K562 (cell line): ENCODE data around the gene LAMA3. TPM values are rescaled to one million over a fixed set of nuclear protein-coding genes. Genes with fewer than 3 reads are reported as not detected.

Experiments used
- FOXK1 ChIP-seq: sonication (generic); formaldehyde crosslinking; IDR thresholded peaks from 2 replicates; pipeline ENCODE4 v1.8.0; 2022; ENCODE audit warnings: missing genetic modification reagents, mild to moderate bottlenecking, borderline replicate concordance
- NRF1 ChIP-seq, 2 experiments: fragments of 450-650 bp; IDR thresholded peaks in 1 of 2; conservative IDR thresholded peaks in 1 of 2; 2 replicates each; pipeline ENCODE4 v1.6.1; 2014; ENCODE audit warnings: mild to moderate bottlenecking in 2 of 2
- RBM14 ChIP-seq: fragments of 200-400 bp; formaldehyde crosslinking; IDR thresholded peaks from 2 replicates; pipeline ENCODE4 v1.6.1; 2018; ENCODE audit warnings: low read depth, mild to moderate bottlenecking, low read length, moderate library complexity, borderline replicate concordance; ENCODE audit not compliant: insufficient read depth
- SMAD3 ChIP-seq: fragments of 450-650 bp; formaldehyde crosslinking; conservative IDR thresholded peaks from 2 replicates; pipeline ENCODE4 v1.4.0; 2020; ENCODE audit warnings: mild to moderate bottlenecking
- TCF7L2 ChIP-seq: fragments of 150-350 bp; IDR thresholded peaks from 2 replicates; pipeline ENCODE4 v1.6.1; 2016; ENCODE audit warnings: low read depth, mild to moderate bottlenecking, low read length, moderate library complexity
- TCFL5 ChIP-seq: fragments of 250-450 bp; sonication (Bioruptor Pico); conservative IDR thresholded peaks from 2 replicates; pipeline ENCODE4 v1.6.1; 2021; ENCODE audit warnings: mild to moderate bottlenecking, moderate library complexity, matching md5 sums
- ZFPM2 ChIP-seq: fragments of 250-450 bp; sonication (Bioruptor Pico); IDR thresholded peaks from 2 replicates; pipeline ENCODE4 v1.5.1; 2022; ENCODE audit warnings: mild to moderate bottlenecking
- polyA plus RNA-seq, 8 experiments: library from polyadenylated mRNA; depleted of rRNA in 4 of 8; stranded (reverse) in 5 of 8; unstranded in 3 of 8; fragments of >200 nt; fragmentation: Nextera tagmentation in 2 of 8; fragmentation: Illumina TruSeq in 1 of 8; extraction: Ambion mirVana in 2 of 8; extraction: Trizol in 1 of 8; gene quantifications; 2 replicates each; pipeline versions ENCODE4 v1.2.1 to v1.2.3, GENCODE V29; 2011 to 2014; ENCODE audit warnings: inconsistent platforms in 1 of 8, missing spikeins in 1 of 8
- total RNA-seq, 7 experiments: library from RNA; depleted of rRNA in 6 of 7; stranded (reverse); fragments of >200 nt in 6 of 7; fragmentation: Illumina TruSeq in 2 of 7; extraction: Trizol in 2 of 7; gene quantifications; 2 replicates each; pipeline versions ENCODE4 v1.2.1 to v1.2.3, GENCODE V29; 2011 to 2021; ENCODE audit warnings: low replicate concordance in 1 of 7
- TF ChIP-seq, protein P1 (sequence below): sonication (generic); formaldehyde crosslinking; IDR thresholded peaks from 2 replicates; pipeline ENCODE4 v1.8.1; 2023; ENCODE audit warnings: missing genetic modification reagents, mild to moderate bottlenecking, borderline replicate concordance

Gene LAMA3
- total and polyA plus RNA-seq, 9 of the 15 experiments (the other 6 are each of a cell fraction or from before 2014, with no cell fraction given): 0.07 TPM; not detected in 8

DNA sequence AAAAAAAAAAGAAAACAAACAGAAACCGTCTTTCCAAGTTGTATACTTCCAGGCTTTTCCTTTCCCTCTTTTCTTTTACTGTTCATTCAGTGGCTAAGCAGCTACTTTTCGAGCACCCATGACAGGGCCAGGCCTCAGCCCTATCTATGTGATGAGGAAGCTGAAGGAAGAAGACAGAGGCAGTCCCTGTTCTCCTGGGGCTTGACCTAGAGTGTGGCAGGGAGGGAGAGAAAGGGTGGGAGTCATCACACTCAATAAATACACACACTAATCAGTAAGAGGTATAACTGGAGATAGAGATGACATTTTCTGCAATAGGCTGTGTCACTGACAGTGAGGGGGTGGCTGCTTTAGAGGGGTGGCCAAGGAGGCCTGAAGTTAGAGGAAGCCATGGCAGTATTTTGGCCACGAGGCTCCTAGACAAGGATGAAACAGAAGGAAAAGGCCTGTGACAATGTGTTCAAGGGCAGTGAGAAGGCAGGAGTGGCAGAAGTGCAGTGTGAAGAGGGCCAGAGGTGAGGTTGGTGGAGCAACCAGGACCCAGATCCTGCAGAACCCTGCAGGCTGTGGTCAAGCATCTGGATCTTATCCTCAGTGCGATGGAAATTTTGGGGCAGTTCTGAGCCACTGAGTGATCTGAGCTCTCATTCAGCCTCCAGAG, 193.5 kb downstream of the LAMA3 start (continued):
- TF ChIP-seq FOXK1 (CRISPR knock-in tag): no peak
- TF ChIP-seq NRF1 (conservative IDR thresholded peaks at IDR 0.05 in 1 of 2, IDR thresholded peaks at IDR 0.05 in 1 of 2): no peak
- no peak for TF ChIP-seq TCFL5
- TF ChIP-seq ZFPM2 (CRISPR knock-in tag): no peak
- TF ChIP-seq RBM14: no peak
- no peak for TF ChIP-seq SMAD3 (CRISPR knock-in tag)
- TF ChIP-seq TCF7L2: no peak
- TF ChIP-seq, protein P1, sequence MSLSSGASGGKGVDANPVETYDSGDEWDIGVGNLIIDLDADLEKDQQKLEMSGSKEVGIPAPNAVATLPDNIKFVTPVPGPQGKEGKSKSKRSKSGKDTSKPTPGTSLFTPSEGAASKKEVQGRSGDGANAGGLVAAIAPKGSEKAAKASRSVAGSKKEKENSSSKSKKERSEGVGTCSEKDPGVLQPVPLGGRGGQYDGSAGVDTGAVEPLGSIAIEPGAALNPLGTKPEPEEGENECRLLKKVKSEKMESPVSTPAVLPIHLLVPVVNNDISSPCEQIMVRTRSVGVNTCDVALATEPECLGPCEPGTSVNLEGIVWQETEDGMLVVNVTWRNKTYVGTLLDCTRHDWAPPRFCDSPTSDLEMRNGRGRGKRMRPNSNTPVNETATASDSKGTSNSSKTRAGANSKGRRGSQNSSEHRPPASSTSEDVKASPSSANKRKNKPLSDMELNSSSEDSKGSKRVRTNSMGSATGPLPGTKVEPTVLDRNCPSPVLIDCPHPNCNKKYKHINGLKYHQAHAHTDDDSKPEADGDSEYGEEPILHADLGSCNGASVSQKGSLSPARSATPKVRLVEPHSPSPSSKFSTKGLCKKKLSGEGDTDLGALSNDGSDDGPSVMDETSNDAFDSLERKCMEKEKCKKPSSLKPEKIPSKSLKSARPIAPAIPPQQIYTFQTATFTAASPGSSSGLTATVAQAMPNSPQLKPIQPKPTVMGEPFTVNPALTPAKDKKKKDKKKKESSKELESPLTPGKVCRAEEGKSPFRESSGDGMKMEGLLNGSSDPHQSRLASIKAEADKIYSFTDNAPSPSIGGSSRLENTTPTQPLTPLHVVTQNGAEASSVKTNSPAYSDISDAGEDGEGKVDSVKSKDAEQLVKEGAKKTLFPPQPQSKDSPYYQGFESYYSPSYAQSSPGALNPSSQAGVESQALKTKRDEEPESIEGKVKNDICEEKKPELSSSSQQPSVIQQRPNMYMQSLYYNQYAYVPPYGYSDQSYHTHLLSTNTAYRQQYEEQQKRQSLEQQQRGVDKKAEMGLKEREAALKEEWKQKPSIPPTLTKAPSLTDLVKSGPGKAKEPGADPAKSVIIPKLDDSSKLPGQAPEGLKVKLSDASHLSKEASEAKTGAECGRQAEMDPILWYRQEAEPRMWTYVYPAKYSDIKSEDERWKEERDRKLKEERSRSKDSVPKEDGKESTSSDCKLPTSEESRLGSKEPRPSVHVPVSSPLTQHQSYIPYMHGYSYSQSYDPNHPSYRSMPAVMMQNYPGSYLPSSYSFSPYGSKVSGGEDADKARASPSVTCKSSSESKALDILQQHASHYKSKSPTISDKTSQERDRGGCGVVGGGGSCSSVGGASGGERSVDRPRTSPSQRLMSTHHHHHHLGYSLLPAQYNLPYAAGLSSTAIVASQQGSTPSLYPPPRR: no peak
- TF ChIP-seq, all 486 proteins: peak for 0
